Panc1 (cell line): Measurements from ENCODE around the gene VSTM5. TPM values are rescaled to one million over a fixed set of nuclear protein-coding genes. Genes with fewer than 3 reads are reported as not detected.

ENCODE experiments used
- ATAC-seq: fragments of 200-7000 bp; cut with Tn5 transposase; 2 replicates; pipeline ENCODE4 v1.9.1; 2020; ENCODE audit warnings: mild to moderate bottlenecking, moderate library complexity
- BruUV-seq: library from RNA; stranded (reverse); fragments of 400-500 nt; replicated peaks from 2 replicates; lab custom pipeline; 2021; lab: Mats Ljungman, UMichigan
- CTCF ChIA-PET: fragments of 300-600 bp; sonication (Branson Sonifier 250); formaldehyde crosslinking; loops from one replicate; lab custom pipeline; 2022; ENCODE audit warnings: antibody characterized with exemption; lab: Charles Lee
- POLR2A ChIA-PET: fragments of 300-600 bp; sonication (Branson Sonifier 250); formaldehyde crosslinking; loops from one replicate; lab custom pipeline; 2022; ENCODE audit warnings: antibody characterized with exemption; lab: Charles Lee
- DNase-seq: peaks from one replicate; pipeline ENCODE4 v3.0.0-alpha.2; 2010; ENCODE audit warnings: low read depth, low spot score
- H3K27ac ChIP-seq: 2 replicates; pipeline ENCODE4 v1.5.1; 2011; ENCODE audit warnings: mild to moderate bottlenecking, low read length, inconsistent platforms
- H3K27me3 ChIP-seq: fragments of 200-500 bp; sonication (Bioruptor generic); 2 replicates; pipeline ENCODE4 v1.6.0; 2014; ENCODE audit warnings: low read length, inconsistent platforms; ENCODE audit not compliant: control insufficient read depth, insufficient read depth
- H3K36me3 ChIP-seq: fragments of 200-500 bp; sonication (Bioruptor generic); 2 replicates; pipeline ENCODE4 v1.5.1; 2014; ENCODE audit warnings: inconsistent platforms, mild to moderate bottlenecking, low read length, moderate library complexity; ENCODE audit not compliant: control insufficient read depth, insufficient read depth
- H3K4me1 ChIP-seq: 2 replicates; pipeline ENCODE4 v1.5.1; 2011; ENCODE audit warnings: inconsistent platforms, mild to moderate bottlenecking, low read length, moderate library complexity; ENCODE audit not compliant: control insufficient read depth, insufficient read depth
- H3K4me3 ChIP-seq, 2 experiments: 2 replicates each; pipeline ENCODE4 v1.5.1; 2011 to 2012; ENCODE audit warnings: low read depth in 2 of 2, low read length in 2 of 2, mild to moderate bottlenecking in 2 of 2, inconsistent platforms in 1 of 2, moderate library complexity in 1 of 2
- H3K9me3 ChIP-seq: fragments of 200-500 bp; sonication (Bioruptor generic); 2 replicates; pipeline ENCODE4 v1.5.1; 2014; ENCODE audit warnings: low read depth, mild to moderate bottlenecking, inconsistent platforms, low read length, moderate library complexity; ENCODE audit not compliant: control insufficient read depth, insufficient read depth
- CTCF ChIP-seq: fragments of 450-650 bp; IDR thresholded peaks from 2 replicates; pipeline ENCODE4 v1.5.1; 2017; ENCODE audit warnings: mild to moderate bottlenecking
- POLR2AphosphoS5 ChIP-seq: IDR thresholded peaks from 2 replicates; pipeline ENCODE4 v1.6.1; 2012; ENCODE audit warnings: mild to moderate bottlenecking, low read depth, low read length, moderate library complexity
- REST ChIP-seq, 2 experiments: IDR thresholded peaks; 2 replicates each; pipeline ENCODE4 v1.6.1; 2011 to 2012; ENCODE audit warnings: low read depth in 2 of 2, control low read depth in 1 of 2, low read length in 1 of 2, mild to moderate bottlenecking in 1 of 2, moderate library complexity in 1 of 2; ENCODE audit not compliant: insufficient read depth in 1 of 2
- SIN3A ChIP-seq: IDR thresholded peaks from 2 replicates; pipeline ENCODE4 v1.6.1; 2012; ENCODE audit warnings: low read depth, mild to moderate bottlenecking, low read length, moderate library complexity, borderline replicate concordance; ENCODE audit not compliant: insufficient read depth
- TCF7L2 ChIP-seq: IDR thresholded peaks from 2 replicates; pipeline ENCODE4 v1.6.1; 2011; ENCODE audit warnings: mild to moderate bottlenecking, low read depth, low read length, inconsistent platforms
- in situ Hi-C: cut with HindIII; loops from 2 replicates; pipeline ENCODE4 v1.10.0; 2016; ENCODE audit warnings: low sequenced_read_pairs, low pct_unique_long_range_greater_than_20kb
- intact Hi-C: fragments of 100-400 bp; cut with micrococcal nuclease; formaldehyde crosslinking; loops from one replicate; pipeline ENCODE4 v1.10.0; 2022; ENCODE audit not compliant: unreplicated experiment
- total RNA-seq: library from RNA; stranded (reverse); gene quantifications from one replicate; pipeline ENCODE4 v1.2.1, GENCODE V29; 2021; ENCODE audit not compliant: unreplicated experiment

VSTM5 gene
- total RNA-seq, 1 experiment from 2014 or later: not detected

DNA sequence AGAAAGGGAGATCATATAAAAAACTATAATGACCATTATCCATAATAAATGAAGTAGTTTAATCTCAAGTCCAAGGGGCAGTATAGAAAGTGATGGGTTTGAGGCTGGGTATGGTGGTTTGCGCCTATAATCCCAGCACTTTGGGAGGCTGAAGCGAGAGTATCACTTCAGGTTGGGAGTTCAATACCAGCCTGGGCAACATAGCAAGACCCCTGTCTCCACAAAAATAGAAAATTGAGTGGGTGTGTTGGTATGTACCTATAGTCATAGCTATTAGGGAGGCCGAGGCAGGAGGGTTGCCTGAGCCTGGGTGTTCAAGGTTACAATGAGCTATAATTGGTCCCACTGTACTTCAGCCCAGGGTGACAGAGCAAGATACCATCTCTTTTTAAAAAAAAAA lies 42.4 kb downstream of the VSTM5 start:
- Histone ChIP-seq H3K27me3 (no peaks in the 10 kb centered on the region), H3K27ac (no peak overlapping the region), H3K9me3 (no peaks in the 10 kb centered on the region), H3K4me3 (no peak overlapping the region), H3K36me3 (peaks cover 64% of the 10 kb centered on the region), H3K4me1 (no peaks in the 10 kb centered on the region)
- DNase-seq (no peak), ATAC-seq (no peak)
- ChIA-PET CTCF (no interaction called here), POLR2A (no interaction called here)
- intact Hi-C loops (no loop called here), in situ Hi-C loops (no loop called here)
- TF ChIP-seq REST (IDR thresholded peaks at IDR 0.05; ENCODE audit: insufficient read depth in 1 of 2, low read depth in 2 of 2, low read length in 1 of 2): no peak
- TF ChIP-seq CTCF: no peak
- TF ChIP-seq TCF7L2: no peak
- TF ChIP-seq SIN3A: no peak
- TF ChIP-seq POLR2AphosphoS5: no peak
- no TSS peak for BruUV-seq

- TF ChIP-seq TCF7L2 (no peak), POLR2AphosphoS5 (no peak), REST (IDR thresholded peaks at IDR 0.05; ENCODE audit: insufficient read depth in 1 of 2, low read depth in 2 of 2, low read length in 1 of 2) (no peak), SIN3A (no peak), CTCF (no peak)
- Histone ChIP-seq H3K27ac (no peak overlapping the region), H3K4me1 (no peaks in the 10 kb centered on the region), H3K4me3 (no peak overlapping the region), H3K36me3 (peaks cover 61% of the 10 kb centered on the region), H3K9me3 (no peaks in the 10 kb centered on the region), H3K27me3 (no peaks in the 10 kb centered on the region)
- ChIA-PET CTCF (no interaction called here), POLR2A (no interaction called here)
- ATAC-seq: no peak
- in situ Hi-C loops (no loop called here), intact Hi-C loops (no loop called here)
- DNase-seq: no peak
- TSS peak; percentile 9 for BruUV-seq
Observed at GRCh38 chr11:93804879-93805278, 45.5 kb downstream of the VSTM5 start.
